Activated naive CD8-positive, alpha-beta T cell treated with anti-CD3 and anti-CD28 coated beads for 36 hours (primary cell): Measurements from ENCODE around the gene SLC25A31. TPM values are rescaled to one million over a fixed set of nuclear protein-coding genes. Genes with fewer than 3 reads are reported as not detected.

ENCODE experiments used
- DNase-seq: peaks from one replicate; pipeline ENCODE4 v3.0.0; 2021
- H3K27ac Mint-ChIP-seq: one replicate; pipeline ENCODE4 v1.8.0; 2022; ENCODE audit warnings: mild to moderate bottlenecking, moderate library complexity, mixed read lengths
- H3K27me3 Mint-ChIP-seq: one replicate; pipeline ENCODE4 v1.8.0; 2022; ENCODE audit warnings: mild to moderate bottlenecking, mixed read lengths
- H3K36me3 Mint-ChIP-seq: one replicate; pipeline ENCODE4 v1.8.0; 2021; ENCODE audit warnings: mild to moderate bottlenecking, mixed read lengths
- H3K4me1 Mint-ChIP-seq: one replicate; pipeline ENCODE4 v1.8.0; 2021; ENCODE audit warnings: mixed read lengths
- H3K4me3 Mint-ChIP-seq: one replicate; pipeline ENCODE4 v1.8.0; 2022; ENCODE audit warnings: mild to moderate bottlenecking, moderate library complexity, mixed read lengths
- H3K9me3 Mint-ChIP-seq: one replicate; pipeline ENCODE4 v1.8.0; 2022; ENCODE audit warnings: mixed read lengths
- total RNA-seq, 2 experiments: library from RNA; stranded (reverse); gene quantifications; one replicate each; pipeline ENCODE4 v1.2.3, GENCODE V29; 2021

SLC25A31 gene
- total RNA-seq: not detected

GRCh38 chr4:127730142-127730913 lies at the start of gene SLC25A31:
Gene SLC25A31, plus strand, starts transcription at chr4:127730400. Its CDS starts 146 bp downstream, at chr4:127730546.
- no peak for DNase-seq
- Mint-ChIP-seq H3K4me1 (no peaks in the 10 kb centered on the region), H3K36me3 (no peaks in the 10 kb centered on the region), H3K27me3 (peaks cover 7% of the 10 kb centered on the region), H3K27ac (no peak within 1 kb of the TSS), H3K4me3 (no peak within 1 kb of the TSS), H3K9me3 (no peaks in the 10 kb centered on the region)

GRCh38 chr4:127685292-127685691 lies 44.9 kb upstream of the SLC25A31 start:
- no peaks in the 10 kb centered on the region for H3K4me1 Mint-ChIP-seq
- H3K27me3 Mint-ChIP-seq: no peaks in the 10 kb centered on the region
- no peak for DNase-seq
- no peaks in the 10 kb centered on the region for H3K36me3 Mint-ChIP-seq
- no peak overlapping the region for H3K27ac Mint-ChIP-seq
- H3K4me3 Mint-ChIP-seq: no peak overlapping the region
- H3K9me3 Mint-ChIP-seq: no peaks in the 10 kb centered on the region

- H3K4me1 Mint-ChIP-seq: no peaks in the 10 kb centered on the region
- no peaks in the 10 kb centered on the region for H3K36me3 Mint-ChIP-seq
- no peak overlapping the region for H3K27ac Mint-ChIP-seq
- no peak overlapping the region for H3K4me3 Mint-ChIP-seq
- H3K27me3 Mint-ChIP-seq: no peaks in the 10 kb centered on the region
- H3K9me3 Mint-ChIP-seq: no peaks in the 10 kb centered on the region
- DNase-seq: no peak
These were observed 43.5 kb upstream of the SLC25A31 start for GRCh38 chr4:127686658-127687057.

GRCh38 chr4:127687580-127687979 lies 42.6 kb upstream of the SLC25A31 start:
- no peaks in the 10 kb centered on the region for H3K36me3 Mint-ChIP-seq
- no peaks in the 10 kb centered on the region for H3K27me3 Mint-ChIP-seq
- no peak overlapping the region for H3K4me3 Mint-ChIP-seq
- no peaks in the 10 kb centered on the region for H3K4me1 Mint-ChIP-seq
- no peaks in the 10 kb centered on the region for H3K9me3 Mint-ChIP-seq
- no peak overlapping the region for H3K27ac Mint-ChIP-seq
- DNase-seq: no peak

GRCh38 chr4:127698789-127699200 lies 31.4 kb upstream of the SLC25A31 start:
- H3K27me3 Mint-ChIP-seq: peaks cover 9% of the 10 kb centered on the region
- no peaks in the 10 kb centered on the region for H3K4me1 Mint-ChIP-seq
- peaks cover 8% of the 10 kb centered on the region for H3K9me3 Mint-ChIP-seq
- no peaks in the 10 kb centered on the region for H3K36me3 Mint-ChIP-seq
- H3K27ac Mint-ChIP-seq: no peak overlapping the region
- DNase-seq: no peak
- no peak overlapping the region for H3K4me3 Mint-ChIP-seq

- no peak overlapping the region for H3K27ac Mint-ChIP-seq
- H3K4me1 Mint-ChIP-seq: no peaks in the 10 kb centered on the region
- no peaks in the 10 kb centered on the region for H3K9me3 Mint-ChIP-seq
- H3K4me3 Mint-ChIP-seq: no peak overlapping the region
- DNase-seq: no peak
- peaks cover 15% of the 10 kb centered on the region for H3K27me3 Mint-ChIP-seq
- H3K36me3 Mint-ChIP-seq: no peaks in the 10 kb centered on the region
These were observed 21.2 kb upstream of the SLC25A31 start for GRCh38 chr4:127708985-127709384.

GRCh38 chr4:127709456-127709855 lies 20.7 kb upstream of the SLC25A31 start:
- H3K36me3 Mint-ChIP-seq: no peaks in the 10 kb centered on the region
- no peak overlapping the region for H3K4me3 Mint-ChIP-seq
- peaks cover 15% of the 10 kb centered on the region for H3K27me3 Mint-ChIP-seq
- DNase-seq: no peak
- no peaks in the 10 kb centered on the region for H3K4me1 Mint-ChIP-seq
- no peak overlapping the region for H3K27ac Mint-ChIP-seq
- no peaks in the 10 kb centered on the region for H3K9me3 Mint-ChIP-seq

GRCh38 chr4:127731406-127731805 lies 1.2 kb downstream of the SLC25A31 start:
- Mint-ChIP-seq H3K27ac (no peak overlapping the region), H3K27me3 (peaks cover 8% of the 10 kb centered on the region), H3K4me3 (no peak overlapping the region), H3K9me3 (no peaks in the 10 kb centered on the region), H3K36me3 (no peaks in the 10 kb centered on the region), H3K4me1 (no peaks in the 10 kb centered on the region)
- DNase-seq: no peak

GRCh38 chr4:127732623-127733328 lies 2.6 kb downstream of the SLC25A31 start:
- DNase-seq: no peak
- no peak overlapping the region for H3K27ac Mint-ChIP-seq
- H3K27me3 Mint-ChIP-seq: peaks cover 9% of the 10 kb centered on the region
- no peaks in the 10 kb centered on the region for H3K9me3 Mint-ChIP-seq
- H3K4me3 Mint-ChIP-seq: no peak overlapping the region
- no peaks in the 10 kb centered on the region for H3K36me3 Mint-ChIP-seq
- no peaks in the 10 kb centered on the region for H3K4me1 Mint-ChIP-seq

GRCh38 chr4:127734976-127735375 lies 4.8 kb downstream of the SLC25A31 start:
- Mint-ChIP-seq H3K4me3 (no peak overlapping the region), H3K36me3 (no peaks in the 10 kb centered on the region), H3K9me3 (no peaks in the 10 kb centered on the region), H3K4me1 (no peaks in the 10 kb centered on the region), H3K27ac (no peak overlapping the region), H3K27me3 (peaks cover 9% of the 10 kb centered on the region)
- DNase-seq: no peak

GRCh38 chr4:127737295-127737694 lies 7.1 kb downstream of the SLC25A31 start:
- Mint-ChIP-seq H3K4me3 (no peak overlapping the region), H3K27ac (no peak overlapping the region), H3K36me3 (no peaks in the 10 kb centered on the region), H3K4me1 (no peaks in the 10 kb centered on the region), H3K9me3 (no peaks in the 10 kb centered on the region), H3K27me3 (peaks cover 9% of the 10 kb centered on the region)
- DNase-seq: no peak

- no peak for DNase-seq
- peaks cover 9% of the 10 kb centered on the region for H3K27me3 Mint-ChIP-seq
- H3K36me3 Mint-ChIP-seq: no peaks in the 10 kb centered on the region
- H3K4me1 Mint-ChIP-seq: no peaks in the 10 kb centered on the region
- H3K4me3 Mint-ChIP-seq: no peak overlapping the region
- no peaks in the 10 kb centered on the region for H3K9me3 Mint-ChIP-seq
- H3K27ac Mint-ChIP-seq: no peak overlapping the region
These were observed 11.0 kb downstream of the SLC25A31 start for GRCh38 chr4:127741247-127741646.

GRCh38 chr4:127747883-127748282 lies 17.7 kb downstream of the SLC25A31 start:
- Mint-ChIP-seq H3K4me3 (no peak overlapping the region), H3K9me3 (peaks cover 5% of the 10 kb centered on the region), H3K27me3 (peaks cover 32% of the 10 kb centered on the region), H3K36me3 (no peaks in the 10 kb centered on the region), H3K4me1 (no peaks in the 10 kb centered on the region), H3K27ac (no peak overlapping the region)
- DNase-seq: no peak

GRCh38 chr4:127748957-127749356 lies 18.8 kb downstream of the SLC25A31 start:
- no peak overlapping the region for H3K4me3 Mint-ChIP-seq
- no peak for DNase-seq
- no peaks in the 10 kb centered on the region for H3K4me1 Mint-ChIP-seq
- H3K9me3 Mint-ChIP-seq: peaks cover 5% of the 10 kb centered on the region
- no peak overlapping the region for H3K27ac Mint-ChIP-seq
- peaks cover 39% of the 10 kb centered on the region for H3K27me3 Mint-ChIP-seq
- H3K36me3 Mint-ChIP-seq: no peaks in the 10 kb centered on the region

GRCh38 chr4:127756906-127757305 lies 26.7 kb downstream of the SLC25A31 start:
- peaks cover 27% of the 10 kb centered on the region for H3K27me3 Mint-ChIP-seq
- H3K4me1 Mint-ChIP-seq: no peaks in the 10 kb centered on the region
- H3K9me3 Mint-ChIP-seq: no peaks in the 10 kb centered on the region
- no peak overlapping the region for H3K4me3 Mint-ChIP-seq
- DNase-seq: no peak
- H3K27ac Mint-ChIP-seq: no peak overlapping the region
- H3K36me3 Mint-ChIP-seq: no peaks in the 10 kb centered on the region
